Measurements from ENCODE around the gene MAFG. TPM values are rescaled to one million over a fixed set of nuclear protein-coding genes. Genes with fewer than 3 reads are reported as not detected.

Gene MAFG
- total and polyA plus RNA-seq, 2 of the 13 experiments (the other 11 are each of a cell fraction or from before 2014, with no cell fraction given), result 14.5 to 20.0 TPM

GRCh38 chr17:81962499-81963441 lies 35.2 kb upstream of the MAFG start (continued):
- TF ChIP-seq ZNF232 (CRISPR knock-in tag; IDR thresholded peaks at IDR 0.05; ENCODE audit: borderline replicate concordance) (0 out of 2 replicates have a peak, but pooled peaks have one; percentile 29), PHF5A (CRISPR knock-in tag; IDR thresholded peaks at IDR 0.05; ENCODE audit: low read depth, unreplicated experiment) (no peak), ARID5B (CRISPR knock-in tag; IDR thresholded peaks at IDR 0.05) (no peak; the same call in none of the 2 replicates), SOX6 (IDR thresholded peaks at IDR 0.05) (no peak), SOX6 (CRISPR knock-in tag; IDR thresholded peaks at IDR 0.05) (peak; percentile 5; the same call in 1 of the 2 replicates), HNRNPH1 (optimal IDR thresholded peaks at IDR 0.05; ENCODE audit: low read depth, low read length) (no peak), SIN3B (IDR thresholded peaks at IDR 0.05; ENCODE audit: low read length) (no peak), ZNF781 (CRISPR knock-in tag; IDR thresholded peaks at IDR 0.05; ENCODE audit: borderline replicate concordance, not compliant biosample characterization) (no peak), NR3C1 (CRISPR knock-in tag; IDR thresholded peaks at IDR 0.05) (no peak), HDAC2 (CRISPR knock-in tag; IDR thresholded peaks at IDR 0.05) (peak; percentile 12; the same call in 1 of the 2 replicates), KLF6 (CRISPR knock-in tag; IDR thresholded peaks at IDR 0.05) (no peak), RBM39 (IDR thresholded peaks at IDR 0.05; ENCODE audit: low read depth, low read length, poor library complexity, severe bottlenecking) (peak; percentile 29), ZNF496 (CRISPR knock-in tag; IDR thresholded peaks at IDR 0.05; ENCODE audit: insufficient replicate concordance) (no peak), ZNF790 (CRISPR knock-in tag; IDR thresholded peaks at IDR 0.05; ENCODE audit: borderline replicate concordance) (peak; percentile 76; the same call in 1 of the 2 replicates), NAIF1 (CRISPR knock-in tag; IDR thresholded peaks at IDR 0.05; ENCODE audit: borderline replicate concordance) (no peak), U2AF2 (IDR thresholded peaks at IDR 0.05; ENCODE audit: low read depth, low read length) (no peak), NONO (IDR thresholded peaks at IDR 0.05) (no peak), NONO (CRISPR knock-in tag; conservative IDR thresholded peaks at IDR 0.05) (0 out of 2 replicates have a peak, but pooled peaks have one; percentile 26), ZNF264 (CRISPR knock-in tag; IDR thresholded peaks at IDR 0.05) (no peak), ZNF251 (CRISPR knock-in tag; IDR thresholded peaks at IDR 0.05) (no peak), ZNF276 (CRISPR knock-in tag; IDR thresholded peaks at IDR 0.05; ENCODE audit: low read depth) (0 out of 2 replicates have a peak, but pooled peaks have one; percentile 27)
- TF ChIP-seq, protein P1, sequence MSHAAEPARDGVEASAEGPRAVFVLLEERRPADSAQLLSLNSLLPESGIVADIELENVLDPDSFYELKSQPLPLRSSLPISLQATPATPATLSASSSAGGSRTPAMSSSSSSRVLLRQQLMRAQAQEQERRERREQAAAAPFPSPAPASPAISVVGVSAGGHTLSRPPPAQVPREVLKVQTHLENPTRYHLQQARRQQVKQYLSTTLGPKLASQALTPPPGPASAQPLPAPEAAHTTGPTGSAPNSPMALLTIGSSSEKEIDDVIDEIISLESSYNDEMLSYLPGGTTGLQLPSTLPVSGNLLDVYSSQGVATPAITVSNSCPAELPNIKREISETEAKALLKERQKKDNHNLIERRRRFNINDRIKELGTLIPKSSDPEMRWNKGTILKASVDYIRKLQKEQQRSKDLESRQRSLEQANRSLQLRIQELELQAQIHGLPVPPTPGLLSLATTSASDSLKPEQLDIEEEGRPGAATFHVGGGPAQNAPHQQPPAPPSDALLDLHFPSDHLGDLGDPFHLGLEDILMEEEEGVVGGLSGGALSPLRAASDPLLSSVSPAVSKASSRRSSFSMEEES (CRISPR knock-in tag; IDR thresholded peaks at IDR 0.05), result peak; percentile 30; the same call in 1 of the 2 replicates

All from HepG2 (cell line).